H1 (cell line): ENCODE results near the gene ADGRG1.

Experiments used
- CTCF ChIP-seq, 3 experiments: IDR thresholded peaks; 1 replicate in 2 of 3; 2 replicates in 1 of 3; pipeline versions ENCODE4 v1.5.1 to v1.6.1; 2011; ENCODE audit warnings: low read length in 3 of 3, mild to moderate bottlenecking in 3 of 3, inconsistent platforms in 2 of 3, low read depth in 1 of 3, moderate library complexity in 1 of 3; ENCODE audit not compliant: insufficient read depth in 1 of 3; ENCODE audit errors: control extremely low read depth in 1 of 3
- RAD21 ChIP-seq, 2 experiments: IDR thresholded peaks in 1 of 2; conservative IDR thresholded peaks in 1 of 2; 2 replicates each; pipeline ENCODE4 v1.6.1; 2011; ENCODE audit warnings: low read depth in 2 of 2, low read length in 2 of 2, improper control_type of control experiment in 1 of 2, inconsistent platforms in 1 of 2, mild to moderate bottlenecking in 1 of 2, moderate library complexity in 1 of 2

- no peak for TF ChIP-seq CTCF (IDR thresholded peaks at IDR 0.05; ENCODE audit: control extremely low read depth in 1 of 3, insufficient read depth in 1 of 3, low read depth in 1 of 3, low read length in 3 of 3)
- TF ChIP-seq RAD21 (IDR thresholded peaks at IDR 0.05 in 1 of 2, conservative IDR thresholded peaks at IDR 0.05 in 1 of 2; ENCODE audit: low read depth in 2 of 2, low read length in 2 of 2) = no peak
These were observed 17.8 kb upstream of the ADGRG1 start for GRCh38 chr16:57610611-57611010.
